Spleen (tissue), 11 donors: ENCODE measurements around the gene PUM2. TPM values are rescaled to one million over a fixed set of nuclear protein-coding genes. Genes with fewer than 3 reads are reported as not detected.

Source experiments
- DNase-seq: peaks from one replicate; pipeline ENCODE4 v3.0.0-alpha.2; 2020
- H3K27ac ChIP-seq, 8 donors: fragments of 200-600 bp; sonication (generic) in 7 of 8; 1 replicate in 4 of 8; 2 replicates in 4 of 8; pipeline versions ENCODE4 v1.5.0 to v1.8.0; 2016 to 2021; ENCODE audit warnings: inconsistent platforms in 4 of 8, mild to moderate bottlenecking in 4 of 8, moderate library complexity in 1 of 8
- H3K27me3 ChIP-seq, 7 donors: fragments of 200-600 bp; sonication (generic) in 6 of 7; replicated peaks in 1 of 7; 1 replicate in 4 of 7; 2 replicates in 3 of 7; pipeline versions ENCODE4 v1.5.0 to v1.8.0; 2016 to 2021; ENCODE audit warnings: inconsistent platforms in 3 of 7, mild to moderate bottlenecking in 1 of 7
- H3K36me3 ChIP-seq, 6 donors: fragments of 200-600 bp; sonication (generic) in 5 of 6; 1 replicate in 4 of 6; 2 replicates in 2 of 6; pipeline versions ENCODE4 v1.5.0 to v1.8.0; 2016 to 2021; ENCODE audit warnings: inconsistent platforms in 2 of 6
- H3K4me1 ChIP-seq, 6 donors: fragments of 200-600 bp; sonication (generic) in 5 of 6; 1 replicate in 3 of 6; 2 replicates in 3 of 6; pipeline versions ENCODE4 v1.5.0 to v1.8.0; 2016 to 2021; ENCODE audit warnings: inconsistent platforms in 3 of 6
- H3K4me3 ChIP-seq, 8 donors: fragments of 200-600 bp; sonication (generic) in 7 of 8; 1 replicate in 4 of 8; 2 replicates in 4 of 8; pipeline versions ENCODE4 v1.5.0 to v1.8.0; 2016 to 2021; ENCODE audit warnings: inconsistent platforms in 4 of 8, mild to moderate bottlenecking in 4 of 8, moderate library complexity in 2 of 8
- H3K9me3 ChIP-seq, 8 donors: fragments of 200-600 bp; sonication (generic) in 7 of 8; 1 replicate in 4 of 8; 2 replicates in 4 of 8; pipeline versions ENCODE4 v1.5.0 to v1.8.0; 2016 to 2021; ENCODE audit warnings: inconsistent platforms in 4 of 8
- CTCF ChIP-seq, 11 experiments: fragments of 200-600 bp in 7 of 11; fragments of 450-650 bp in 4 of 11; sonication (generic) in 4 of 11; IDR thresholded peaks in 8 of 11; conservative IDR thresholded peaks in 3 of 11; 1 replicate in 7 of 11; 2 replicates in 4 of 11; pipeline versions ENCODE4 v1.4.0 to v1.8.0; 2016 to 2021; ENCODE audit warnings: antibody characterized with exemption in 11 of 11, inconsistent platforms in 4 of 11, mild to moderate bottlenecking in 1 of 11
- POLR2A ChIP-seq, 3 donors: fragments of 450-650 bp; IDR thresholded peaks; one replicate each; pipeline ENCODE4 v1.5.1; 2017; ENCODE audit warnings: antibody characterized with exemption in 3 of 3, mild to moderate bottlenecking in 1 of 3
- POLR2AphosphoS5 ChIP-seq, 3 donors: sonication (generic); formaldehyde crosslinking; IDR thresholded peaks; one replicate each; pipeline ENCODE4 v1.5.1; 2017; ENCODE audit warnings: antibody characterized with exemption in 3 of 3
- WGBS, 5 donors: extraction: QIAGEN DNeasy Blood & Tissue Kit in 3 of 5; methylation state at CpG; one replicate each; pipeline versions ENCODE4 v1.1.5 to v1.1.7; 2013 to 2018; 5-methylcytosine and 5-hydroxymethylcytosine counted together
- intact Hi-C: fragments of 100-400 bp; cut with DNase I; formaldehyde crosslinking; loops from one replicate; pipeline ENCODE4 v1.15.0; 2023; ENCODE audit warnings: low total_unique reads
- polyA plus RNA-seq, 3 donors: library from polyadenylated mRNA; stranded (reverse); fragments of 200-250 nt; gene quantifications; one replicate each; pipeline ENCODE4 v1.2.1, GENCODE V29; 2013
- total RNA-seq, 7 donors: library from RNA; depleted of rRNA in 3 of 7; stranded (reverse); fragments of >200 nt in 3 of 7; fragmentation: NEBNext Ultra II Directional in 4 of 7; extraction: Animal tissue kit (Norgen Biotek cat#: 25700) in 4 of 7; gene quantifications; one replicate each; pipeline versions ENCODE4 v1.1.0 to v1.2.1, GENCODE V29; 2016 to 2021
- donor health status: healthy with polysubstance abuse.
- donor health status: DM: no; HTN: no; CAD: no; lungs with moderate emphysema.
- donor health status: DM: no; HTN: no; CAD: no.
- donor health status: Bipolar disorder and iron deficiency.
- donor health status: healthy.
- donor health status: DM: no; HTN: no; CAD: no.
- donor health status: DM: yes; HTN: yes; CAD: no.

PUM2 gene
- total and polyA plus RNA-seq, 10 donors: 29.2 to 137 (median 91.0) TPM

DNA sequence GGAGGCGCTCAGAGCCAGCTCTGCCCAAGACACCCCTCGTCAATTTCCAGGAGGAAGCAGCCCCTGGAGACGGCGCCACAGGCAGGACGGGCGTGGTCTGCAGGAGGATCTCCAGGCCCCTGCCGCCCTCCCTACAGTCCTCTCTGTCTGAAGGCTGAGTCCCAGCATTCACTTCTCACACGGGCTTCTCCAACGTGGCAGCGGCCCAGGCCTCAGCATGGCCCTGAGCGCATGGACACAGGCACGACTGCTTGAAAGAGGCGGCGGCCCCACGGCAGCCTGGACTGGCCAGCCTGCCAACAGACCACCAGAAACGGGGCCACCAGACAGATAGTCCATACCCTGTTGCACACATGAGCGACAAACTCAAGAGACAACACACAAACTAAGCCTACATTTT is 149.0 kb downstream of the PUM2 start:
- H3K36me3 ChIP-seq: no peaks in the 10 kb centered on the region
- TF ChIP-seq CTCF (IDR thresholded peaks at IDR 0.05 in 8 of 11, conservative IDR thresholded peaks at IDR 0.05 in 3 of 11): no peak
- no peak for TF ChIP-seq POLR2AphosphoS5 (IDR thresholded peaks at IDR 0.05)
- no peak for TF ChIP-seq POLR2A (IDR thresholded peaks at IDR 0.05)
- no peak overlapping the region for H3K4me3 ChIP-seq
- no peaks in the 10 kb centered on the region for H3K9me3 ChIP-seq
- no peak overlapping the region for H3K27ac ChIP-seq
- H3K4me1 ChIP-seq: no peaks in the 10 kb centered on the region
- WGBS, 5 donors: 79 to 87% (median 83%) methylated on average over 16 to 17 of the region's 17 CpGs
- intact Hi-C loops: no loop called here
- no peak for DNase-seq
- no peaks in the 10 kb centered on the region for H3K27me3 ChIP-seq

- TF ChIP-seq POLR2A (IDR thresholded peaks at IDR 0.05) (no peak), CTCF (IDR thresholded peaks at IDR 0.05 in 8 of 11, conservative IDR thresholded peaks at IDR 0.05 in 3 of 11) (no peak), POLR2AphosphoS5 (IDR thresholded peaks at IDR 0.05) (no peak)
- 91 to 94% (median 93%) methylated on average over 25 to 26 of the region's 26 CpGs for WGBS, 5 donors
- no peak for DNase-seq
- no peaks in the 10 kb centered on the region for H3K27me3 ChIP-seq
- H3K9me3 ChIP-seq: no peaks in the 10 kb centered on the region
- H3K4me3 ChIP-seq: no peak overlapping the region
- no peak overlapping the region for H3K27ac ChIP-seq
- no peaks in the 10 kb centered on the region for H3K36me3 ChIP-seq
- intact Hi-C loops: no loop called here
- no peaks in the 10 kb centered on the region for H3K4me1 ChIP-seq
Measured at GRCh38 chr2:20200697-20201555, 149.7 kb downstream of the PUM2 start.

DNA sequence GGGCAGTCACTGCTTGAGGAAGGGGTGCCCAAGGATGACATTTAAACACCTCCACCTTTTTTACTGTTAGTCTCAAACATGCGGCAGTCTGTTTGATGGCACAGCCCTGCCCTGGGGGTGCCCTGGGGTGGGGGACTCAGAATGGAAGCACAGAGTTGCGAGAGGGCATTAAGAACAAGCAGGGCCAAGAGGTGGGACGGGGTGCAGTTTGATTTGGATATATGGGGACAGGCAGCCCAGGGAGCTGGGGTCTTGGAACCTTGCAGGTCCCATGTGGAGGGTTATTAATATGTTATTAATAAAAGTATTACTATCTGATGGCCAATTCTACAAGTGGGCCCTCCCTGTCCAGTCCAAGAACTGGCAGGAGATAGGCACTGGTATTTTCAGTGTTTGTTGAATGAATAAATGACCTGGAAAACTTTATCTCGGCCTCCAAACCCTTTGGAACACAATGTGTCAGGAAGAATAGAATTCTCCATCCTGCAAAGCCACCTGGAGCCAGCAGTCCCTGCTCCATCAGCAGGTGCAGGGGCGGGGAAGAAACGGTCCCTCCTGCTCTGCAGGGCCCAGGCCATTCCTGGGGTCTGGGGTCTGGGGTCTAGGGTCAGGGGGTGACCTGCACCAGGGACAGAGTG is 150.9 kb downstream of the PUM2 start:
- Histone ChIP-seq H3K9me3 (no peaks in the 10 kb centered on the region), H3K4me3 (no peak overlapping the region), H3K36me3 (no peaks in the 10 kb centered on the region), H3K27ac (no peak overlapping the region), H3K27me3 (no peaks in the 10 kb centered on the region), H3K4me1 (no peaks in the 10 kb centered on the region)
- no peak for TF ChIP-seq POLR2AphosphoS5 (IDR thresholded peaks at IDR 0.05)
- no peak for TF ChIP-seq POLR2A (IDR thresholded peaks at IDR 0.05)
- no peak for TF ChIP-seq CTCF (IDR thresholded peaks at IDR 0.05 in 8 of 11, conservative IDR thresholded peaks at IDR 0.05 in 3 of 11)
- DNase-seq: no peak
- 79 to 94% (median 85%) methylated on average over 6 of the region's 6 CpGs for WGBS, 5 donors
- intact Hi-C loops: no loop called here
